Testis (tissue), 3 donors: ENCODE results near the gene HTT. TPM values are rescaled to one million over a fixed set of nuclear protein-coding genes. Genes with fewer than 3 reads are reported as not detected.

Experiments
- DNase-seq: peaks from one replicate; pipeline ENCODE4 v3.0.0-alpha.2; 2019
- H3K27ac ChIP-seq, 2 donors: fragments of 200-600 bp; sonication (generic); one replicate each; pipeline ENCODE4 v1.5.1; 2019
- H3K27me3 ChIP-seq: fragments of 200-600 bp; sonication (generic); one replicate; pipeline ENCODE4 v1.5.1; 2019
- H3K36me3 ChIP-seq: fragments of 200-600 bp; sonication (generic); one replicate; pipeline ENCODE4 v1.5.1; 2017; ENCODE audit warnings: low read depth; ENCODE audit errors: missing control alignments
- H3K4me1 ChIP-seq: fragments of 200-600 bp; sonication (generic); one replicate; pipeline ENCODE4 v1.5.1; 2019
- H3K4me3 ChIP-seq, 2 donors: fragments of 200-600 bp; sonication (generic); one replicate each; pipeline ENCODE4 v1.5.1; 2017 to 2019
- H3K9me3 ChIP-seq: fragments of 200-600 bp; sonication (generic); one replicate; pipeline ENCODE4 v1.5.1; 2017
- CTCF ChIP-seq, 3 experiments: fragments of 450-650 bp in 2 of 3; fragments of 200-600 bp in 1 of 3; sonication (generic) in 1 of 3; IDR thresholded peaks; one replicate each; pipeline ENCODE4 v1.5.1; 2016 to 2019; ENCODE audit warnings: antibody characterized with exemption in 3 of 3, mild to moderate bottlenecking in 2 of 3, moderate library complexity in 1 of 3
- POLR2A ChIP-seq: fragments of 450-650 bp; IDR thresholded peaks from one replicate; pipeline ENCODE4 v1.6.1; 2017; ENCODE audit warnings: antibody characterized with exemption, mild to moderate bottlenecking, moderate library complexity
- WGBS, 2 donors: methylation state at CpG; one replicate each; pipeline ENCODE4 v1.1.5; 2018; 5-methylcytosine and 5-hydroxymethylcytosine counted together
- intact Hi-C: fragments of 100-400 bp; cut with DNase I; formaldehyde crosslinking; loops from one replicate; pipeline ENCODE4 v1.15.1; 2023; ENCODE audit warnings: low total_unique reads
- polyA plus RNA-seq: library from polyadenylated mRNA; stranded (reverse); fragments of 350-450 nt; fragmentation: Illumina TruSeq; extraction: RNeasy Lipid Tissue Mini Kit (QIAGEN cat#74804); gene quantifications from one replicate; pipeline ENCODE4 v1.2.3, GENCODE V29; 2014; ENCODE audit warnings: low read depth, low replicate concordance; ENCODE audit not compliant: insufficient read depth
- total RNA-seq, 2 donors: library from RNA; depleted of rRNA; stranded (reverse); fragments of >200 nt; gene quantifications; one replicate each; pipeline ENCODE4 v1.2.3, GENCODE V29; 2016

The HTT gene
- total and polyA plus RNA-seq, 3 donors from 2014 or later = 45.2 to 168 (median 146) TPM

GRCh38 chr4:3121110-3121509, 46.6 kb downstream of the HTT start:
- H3K4me1 ChIP-seq = peaks cover 27% of the 10 kb centered on the region
- no peaks in the 10 kb centered on the region for H3K36me3 ChIP-seq
- intact Hi-C loops = no loop called here
- H3K27ac ChIP-seq = no peak overlapping the region
- H3K4me3 ChIP-seq = no peak overlapping the region
- H3K9me3 ChIP-seq = no peaks in the 10 kb centered on the region
- H3K27me3 ChIP-seq = no peaks in the 10 kb centered on the region
- WGBS, 2 donors = 96% methylated on average over 9 of the region's 9 CpGs
- no peak for DNase-seq
- TF ChIP-seq CTCF (IDR thresholded peaks at IDR 0.05) (no peak), POLR2A (no peak)

- Histone ChIP-seq H3K9me3 (no peaks in the 10 kb centered on the region), H3K4me1 (peaks cover 22% of the 10 kb centered on the region), H3K4me3 (no peak overlapping the region), H3K27me3 (no peaks in the 10 kb centered on the region), H3K36me3 (no peaks in the 10 kb centered on the region), H3K27ac (peak overlapping the region; percentile 33 to 65)
- 94 to 95% methylated on average over 2 of the region's 2 CpGs for WGBS, 2 donors
- no peak for TF ChIP-seq POLR2A
- no peak for TF ChIP-seq CTCF (IDR thresholded peaks at IDR 0.05)
- intact Hi-C loops = no loop called here
- no peak for DNase-seq
These were observed 47.1 kb downstream of the HTT start for GRCh38 chr4:3121596-3121995.

- Histone ChIP-seq H3K9me3 (no peaks in the 10 kb centered on the region), H3K27me3 (no peaks in the 10 kb centered on the region), H3K4me1 (peaks cover 19% of the 10 kb centered on the region), H3K4me3 (no peak overlapping the region), H3K36me3 (no peaks in the 10 kb centered on the region), H3K27ac (peak overlapping the region; percentile 33 to 65)
- DNase-seq = no peak
- WGBS, 2 donors = 63 to 65% methylated on average over 9 of the region's 9 CpGs
- intact Hi-C loops = no loop called here
- no peak for TF ChIP-seq POLR2A
- no peak for TF ChIP-seq CTCF (IDR thresholded peaks at IDR 0.05)
These were observed 47.6 kb downstream of the HTT start for GRCh38 chr4:3122081-3122563.

DNA sequence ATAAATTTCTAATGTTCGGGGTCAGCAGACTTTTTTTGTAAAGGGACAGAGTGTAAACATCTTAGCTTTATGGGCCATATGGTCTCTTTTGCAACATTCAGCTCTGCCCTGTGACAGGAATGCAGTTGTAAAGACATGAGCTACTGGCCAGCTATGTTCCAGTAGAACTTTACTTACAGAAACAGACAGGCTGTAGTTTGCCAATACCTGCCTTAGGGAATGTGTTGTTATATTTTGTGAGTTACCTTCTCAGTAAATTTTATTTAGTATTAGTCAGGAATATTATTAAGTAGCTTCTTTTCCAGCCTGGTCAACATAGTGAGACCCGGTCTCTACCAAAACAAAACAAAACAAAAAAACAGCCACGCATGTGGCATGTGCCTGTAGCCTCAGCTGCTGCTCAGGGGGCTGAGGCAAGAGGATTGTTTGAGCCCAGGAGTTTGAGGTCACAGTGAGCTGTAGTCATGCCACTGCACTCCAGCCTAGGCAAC, 48.7 kb downstream of the HTT start:
- no peaks in the 10 kb centered on the region for H3K36me3 ChIP-seq

More for the DNA sequence above, 48.7 kb downstream of the HTT start:
- DNase-seq = peak; percentile 74
- WGBS, 2 donors = 46 to 53% methylated on average over 3 of the region's 3 CpGs
- intact Hi-C loops = no loop called here
- Histone ChIP-seq H3K27ac (peak overlapping the region; percentile 55 to 68), H3K4me3 (no peak overlapping the region), H3K4me1 (peaks cover 19% of the 10 kb centered on the region), H3K9me3 (no peaks in the 10 kb centered on the region), H3K27me3 (no peaks in the 10 kb centered on the region)
- TF ChIP-seq POLR2A = no peak
- TF ChIP-seq CTCF (IDR thresholded peaks at IDR 0.05) = no peak
